ENCODE data around the gene GPR148.
"Not testable (repeated sequence)": the region's sequence is repeated elsewhere in the genome, so short reads cannot be mapped to it uniquely, and the experiment has no call there.

The GPR148 gene

GRCh38 chr2:130728549-130729316, at the start of gene GPR148:
Gene GPR148 (plus strand): TSS chr2:130729070. CDS start chr2:130729152, 82 bp downstream.
- DNase-seq (ENCODE audit: low read depth) = no peak

- not testable (repeated sequence) for DNase-seq (ENCODE audit: low read depth)
These were observed 36.7 kb upstream of the GPR148 start for GRCh38 chr2:130692041-130692770.

- not testable (repeated sequence) for DNase-seq (ENCODE audit: low read depth)
These were observed 35.4 kb upstream of the GPR148 start for GRCh38 chr2:130693474-130693873.

GRCh38 chr2:130703250-130703649, 25.6 kb upstream of the GPR148 start:
- DNase-seq (ENCODE audit: low read depth) = not testable (repeated sequence)

DNA sequence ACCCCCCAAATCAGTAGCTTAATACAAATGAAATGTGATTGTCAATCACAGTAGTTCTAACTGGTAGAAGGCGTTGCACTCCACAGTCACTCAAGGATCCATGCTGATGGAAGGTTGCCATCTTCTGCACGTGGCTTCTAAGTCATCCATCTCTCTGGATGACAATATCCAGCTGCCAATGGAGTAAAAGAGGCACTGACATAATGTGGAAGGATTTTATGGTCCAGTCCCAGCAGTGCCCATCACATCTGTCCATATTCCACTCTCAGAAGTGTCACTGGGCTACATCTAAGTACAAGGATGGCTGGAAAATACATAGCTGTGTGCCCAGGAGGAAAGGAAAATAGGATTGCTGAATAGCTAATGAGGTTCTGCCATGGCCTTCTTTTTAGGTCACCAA, 14.1 kb upstream of the GPR148 start:
- not testable (repeated sequence) for DNase-seq (ENCODE audit: low read depth)

DNA sequence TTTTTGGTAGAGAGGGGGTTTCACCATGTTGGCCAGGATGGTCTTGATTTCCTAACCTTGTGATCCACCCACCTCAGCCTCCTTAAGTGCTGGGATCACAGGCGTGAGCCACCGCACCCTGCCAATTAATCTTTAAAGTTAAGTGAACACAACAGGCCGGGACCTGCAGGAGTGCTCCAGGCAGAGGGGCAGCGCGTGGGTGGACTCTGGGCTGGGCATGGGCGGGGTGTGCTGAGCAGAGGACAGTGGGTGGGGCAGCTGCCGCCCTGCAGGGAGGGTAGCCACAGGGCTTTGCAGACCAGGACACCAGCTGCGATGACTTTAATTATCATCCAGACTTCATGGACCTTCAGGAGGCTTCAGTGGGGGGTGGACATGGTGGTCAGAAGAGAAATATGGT, 8.8 kb upstream of the GPR148 start:
- no peak for DNase-seq (ENCODE audit: low read depth)

- no peak for DNase-seq (ENCODE audit: low read depth)
These were observed 8.3 kb upstream of the GPR148 start for GRCh38 chr2:130720528-130720927.

DNA sequence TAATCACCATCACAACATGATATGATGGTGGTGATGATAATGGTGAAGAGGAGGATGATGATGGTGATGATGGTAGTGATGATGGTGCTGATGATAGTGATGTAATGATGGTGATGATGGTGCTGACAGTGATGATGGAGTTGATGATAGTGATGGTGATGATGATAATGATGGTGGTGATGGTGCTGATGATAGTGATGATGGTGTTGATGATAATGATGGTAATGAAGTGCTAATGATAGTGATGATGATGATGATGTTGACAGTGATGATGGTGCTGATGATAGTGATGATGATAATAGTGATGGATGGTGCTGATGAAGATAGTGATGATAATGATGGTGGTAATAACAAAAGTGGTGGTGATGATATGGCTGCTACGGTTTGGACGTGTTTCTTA, 4.4 kb upstream of the GPR148 start:
- no peak for DNase-seq (ENCODE audit: low read depth)

GRCh38 chr2:130726614-130727180, 2.2 kb upstream of the GPR148 start:
- DNase-seq (ENCODE audit: low read depth) = no peak

- DNase-seq (ENCODE audit: low read depth) = peak; percentile 83
These were observed 1.5 kb upstream of the GPR148 start for GRCh38 chr2:130727286-130727924.

DNA sequence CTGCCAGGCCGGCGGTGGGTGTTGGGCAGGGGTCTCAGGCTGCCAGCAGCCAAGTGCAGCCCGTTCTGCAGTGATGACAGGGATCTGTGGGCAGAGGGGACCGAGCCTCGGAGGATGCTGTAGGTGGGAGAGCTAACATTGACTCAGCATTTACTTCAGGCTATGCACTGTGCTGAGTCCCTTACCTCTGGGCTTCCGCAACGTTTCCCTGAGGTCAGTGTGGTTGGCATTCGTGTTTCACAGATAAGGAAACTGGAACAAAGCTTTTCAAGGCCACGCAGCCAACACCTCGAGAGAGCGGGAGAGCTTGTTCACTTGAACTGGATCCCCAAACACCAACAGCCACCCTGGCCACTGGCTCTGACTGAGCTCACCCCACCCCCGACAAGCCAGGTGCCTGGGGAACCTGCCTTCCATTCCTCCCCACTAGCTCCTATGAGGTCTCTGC, 839 bp upstream of the GPR148 start:
- no peak for DNase-seq (ENCODE audit: low read depth)

GRCh38 chr2:130729322-130730299, 741 bp downstream of the GPR148 start:
- no peak for DNase-seq (ENCODE audit: low read depth)

DNA sequence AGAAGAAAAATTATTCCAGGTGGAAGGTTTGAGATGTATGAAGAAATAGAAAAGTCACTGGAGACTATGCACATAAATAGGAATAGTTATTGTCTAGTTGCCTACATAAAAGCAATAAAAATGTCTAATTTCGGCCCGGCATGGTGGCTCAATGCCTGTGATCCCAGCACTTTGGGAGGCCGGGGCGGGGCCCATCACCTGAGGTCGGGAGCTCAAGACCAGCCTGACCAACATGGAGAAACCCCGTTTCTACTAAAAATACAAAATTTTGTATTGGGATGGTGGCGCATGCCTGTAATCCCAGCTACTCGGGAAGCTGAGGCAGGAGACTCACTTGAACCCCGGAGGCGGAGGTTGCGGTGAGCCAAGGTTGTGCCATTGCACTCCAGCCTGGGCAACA, 3.4 kb downstream of the GPR148 start:
- not testable (repeated sequence) for DNase-seq (ENCODE audit: low read depth)

GRCh38 chr2:130735200-130735599, 6.3 kb downstream of the GPR148 start:
- DNase-seq (ENCODE audit: low read depth) = no peak

GRCh38 chr2:130736487-130736886, 7.6 kb downstream of the GPR148 start:
- no peak for DNase-seq (ENCODE audit: low read depth)

- no peak for DNase-seq (ENCODE audit: low read depth)
These were observed 8.7 kb downstream of the GPR148 start for GRCh38 chr2:130737592-130737991.

DNA sequence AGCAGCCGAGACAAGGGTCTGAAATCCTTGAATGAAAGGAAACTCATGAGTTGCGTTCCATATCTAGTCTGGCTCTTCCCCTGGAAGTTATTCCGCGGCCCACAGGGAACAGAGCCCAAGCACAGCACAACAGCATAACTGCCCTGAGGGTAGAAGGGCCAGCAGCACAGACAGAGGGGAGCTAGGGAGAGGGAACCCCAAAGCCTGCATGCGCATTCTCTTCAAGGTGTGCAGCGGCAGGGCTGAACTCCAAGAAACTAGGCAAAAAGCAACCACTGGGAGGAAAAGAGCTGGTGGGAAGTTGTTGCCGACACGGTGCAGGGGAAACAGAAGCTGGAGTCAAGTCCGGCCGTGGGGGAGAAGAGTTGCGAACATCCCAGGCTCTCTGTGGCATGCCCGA, 11.8 kb downstream of the GPR148 start:
- no peak for DNase-seq (ENCODE audit: low read depth)

DNA sequence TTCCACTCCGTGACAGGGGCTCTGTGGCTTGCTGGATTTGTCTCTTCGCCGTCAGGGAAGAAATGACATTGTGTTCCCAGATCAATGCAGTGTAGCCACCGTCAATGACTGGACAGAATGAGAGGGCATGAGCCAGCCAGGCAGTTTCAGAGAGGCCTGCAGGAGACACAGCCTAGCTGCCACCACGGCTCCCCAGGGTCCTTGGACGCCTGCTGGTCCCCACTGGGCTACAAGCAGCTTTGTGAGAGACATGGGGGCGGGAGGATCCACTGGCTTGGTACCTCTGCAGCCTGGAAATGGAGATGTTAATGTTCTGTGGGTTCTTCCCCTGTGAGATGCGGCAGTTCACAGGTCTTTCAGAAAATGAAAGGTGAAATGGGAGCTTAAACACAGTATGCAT, 14.4 kb downstream of the GPR148 start:
- no peak for DNase-seq (ENCODE audit: low read depth)

DNA sequence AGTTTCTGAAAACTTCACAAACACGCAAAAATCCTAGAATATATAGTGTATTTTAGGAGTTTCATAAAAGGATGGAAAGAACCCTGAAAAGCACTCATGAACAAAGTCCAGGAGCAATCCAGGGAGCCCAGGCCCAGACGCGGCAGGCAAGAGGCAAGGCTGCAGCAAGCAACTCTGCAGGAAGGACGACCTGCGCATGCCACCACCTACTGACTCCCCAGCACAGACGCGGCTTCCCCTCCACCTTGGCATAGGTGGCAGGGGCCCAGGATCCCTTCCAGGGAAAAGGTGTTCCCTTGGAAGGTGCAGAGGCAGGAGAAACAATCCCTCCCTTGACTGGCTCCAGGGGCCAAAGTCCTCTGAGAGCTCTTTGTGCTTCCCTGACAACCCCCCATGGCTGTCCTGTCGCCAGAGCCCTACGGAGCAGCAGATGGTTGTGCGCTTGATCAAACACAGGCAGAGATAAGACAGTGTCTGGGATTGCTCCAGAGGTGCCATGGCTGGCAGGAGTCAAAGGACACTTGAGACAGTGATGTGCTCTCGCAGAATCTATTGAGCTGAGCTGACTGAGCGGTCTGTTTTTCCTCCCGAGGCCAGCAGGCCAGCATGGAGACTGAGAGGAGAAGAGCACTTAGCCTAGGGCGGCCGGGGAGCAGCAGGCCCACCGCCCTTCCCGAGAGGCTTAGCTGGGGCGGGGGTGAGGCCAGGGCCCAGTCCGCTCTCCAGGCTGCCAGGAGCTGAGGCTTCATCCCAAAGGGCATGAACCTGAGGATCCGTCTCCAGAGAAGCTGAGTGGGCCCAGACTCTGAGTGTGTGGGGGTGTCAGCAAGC, 15.6 kb downstream of the GPR148 start:
- DNase-seq (ENCODE audit: low read depth) = no peak

- DNase-seq (ENCODE audit: low read depth) = no peak
These were observed 20.2 kb downstream of the GPR148 start for GRCh38 chr2:130749078-130749477.

Data from stimulated activated CD8-positive, alpha-beta memory T cell treated with anti-CD3 and anti-CD28 coated beads, Interleukin-15, amount 100 ng/mL, for 24 hours (primary cell).